ENCODE data around the gene STOM.

STOM gene

DNA sequence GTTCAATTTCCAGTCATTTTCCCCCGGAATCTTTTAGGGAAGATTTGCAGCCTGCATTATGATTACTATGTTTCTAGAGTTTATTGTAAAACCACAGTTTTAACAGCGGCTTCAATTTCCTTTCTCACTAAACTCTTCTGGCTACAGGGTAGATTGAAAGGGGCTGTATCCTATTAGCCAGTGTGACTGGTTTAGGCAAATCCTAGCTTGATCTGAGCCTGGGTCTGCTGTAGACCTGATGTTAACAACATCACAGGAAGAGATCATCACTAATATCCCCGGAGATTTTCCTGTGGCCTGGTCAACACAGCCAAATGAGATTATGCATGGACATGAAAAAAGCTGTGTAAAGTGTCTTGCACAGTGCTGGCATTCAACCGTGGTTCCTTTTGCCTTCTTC lies 33.4 kb downstream of the STOM start:
- TF ChIP-seq, protein P1, sequence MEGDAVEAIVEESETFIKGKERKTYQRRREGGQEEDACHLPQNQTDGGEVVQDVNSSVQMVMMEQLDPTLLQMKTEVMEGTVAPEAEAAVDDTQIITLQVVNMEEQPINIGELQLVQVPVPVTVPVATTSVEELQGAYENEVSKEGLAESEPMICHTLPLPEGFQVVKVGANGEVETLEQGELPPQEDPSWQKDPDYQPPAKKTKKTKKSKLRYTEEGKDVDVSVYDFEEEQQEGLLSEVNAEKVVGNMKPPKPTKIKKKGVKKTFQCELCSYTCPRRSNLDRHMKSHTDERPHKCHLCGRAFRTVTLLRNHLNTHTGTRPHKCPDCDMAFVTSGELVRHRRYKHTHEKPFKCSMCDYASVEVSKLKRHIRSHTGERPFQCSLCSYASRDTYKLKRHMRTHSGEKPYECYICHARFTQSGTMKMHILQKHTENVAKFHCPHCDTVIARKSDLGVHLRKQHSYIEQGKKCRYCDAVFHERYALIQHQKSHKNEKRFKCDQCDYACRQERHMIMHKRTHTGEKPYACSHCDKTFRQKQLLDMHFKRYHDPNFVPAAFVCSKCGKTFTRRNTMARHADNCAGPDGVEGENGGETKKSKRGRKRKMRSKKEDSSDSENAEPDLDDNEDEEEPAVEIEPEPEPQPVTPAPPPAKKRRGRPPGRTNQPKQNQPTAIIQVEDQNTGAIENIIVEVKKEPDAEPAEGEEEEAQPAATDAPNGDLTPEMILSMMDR (IDR thresholded peaks at IDR 0.05; ENCODE audit: insufficient read depth, low read depth, low read length, missing control alignments), result no peak
- H3K4me3 ChIP-seq (ENCODE audit: low read depth, low read length), result no peak overlapping the region
- no peak for DNase-seq (ENCODE audit: low read depth)

DNA sequence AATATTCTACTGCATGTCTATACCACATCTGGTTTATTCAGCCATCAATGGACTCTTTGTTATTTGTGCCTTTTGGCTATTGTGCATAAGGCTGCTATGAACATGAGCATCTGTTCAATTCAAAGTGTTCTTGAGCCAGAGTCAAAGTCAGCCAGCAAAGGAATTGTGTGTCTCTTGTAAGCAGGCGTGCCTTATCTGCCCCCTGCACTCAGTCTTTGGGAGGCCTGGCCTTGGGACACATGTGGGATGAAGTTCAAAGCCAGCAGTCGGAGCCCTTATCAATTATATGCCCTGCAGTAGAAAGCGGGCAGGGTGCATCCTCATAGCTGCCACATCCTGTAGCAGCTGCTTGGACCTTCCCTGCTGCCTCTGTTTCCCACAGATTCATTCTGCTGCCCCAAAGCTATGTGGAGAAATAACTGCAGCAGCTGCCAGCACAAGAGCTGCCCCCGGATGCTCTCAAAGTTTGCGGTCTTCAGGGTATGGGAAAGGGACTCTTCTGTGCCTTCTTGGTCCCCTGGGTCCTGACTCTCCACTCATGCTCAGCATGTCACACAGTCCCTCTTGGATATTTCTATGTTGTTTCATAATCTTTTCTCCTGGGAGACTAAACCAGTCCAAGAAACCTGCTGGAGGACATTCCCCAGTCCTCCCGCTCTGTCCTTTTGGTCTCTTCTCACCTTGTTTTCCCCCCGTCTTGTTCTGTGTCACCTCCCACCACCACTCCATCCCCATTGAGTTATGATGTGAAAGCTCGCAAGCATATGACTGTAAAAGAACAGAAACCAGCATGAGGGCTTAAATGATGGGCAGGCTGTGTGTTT lies 35.9 kb downstream of the STOM start:
- TF ChIP-seq, protein P1 (IDR thresholded peaks at IDR 0.05; ENCODE audit: insufficient read depth, low read depth, low read length, missing control alignments), result no peak
- no peak for DNase-seq (ENCODE audit: low read depth)
- no peak overlapping the region for H3K4me3 ChIP-seq (ENCODE audit: low read depth, low read length)

DNA sequence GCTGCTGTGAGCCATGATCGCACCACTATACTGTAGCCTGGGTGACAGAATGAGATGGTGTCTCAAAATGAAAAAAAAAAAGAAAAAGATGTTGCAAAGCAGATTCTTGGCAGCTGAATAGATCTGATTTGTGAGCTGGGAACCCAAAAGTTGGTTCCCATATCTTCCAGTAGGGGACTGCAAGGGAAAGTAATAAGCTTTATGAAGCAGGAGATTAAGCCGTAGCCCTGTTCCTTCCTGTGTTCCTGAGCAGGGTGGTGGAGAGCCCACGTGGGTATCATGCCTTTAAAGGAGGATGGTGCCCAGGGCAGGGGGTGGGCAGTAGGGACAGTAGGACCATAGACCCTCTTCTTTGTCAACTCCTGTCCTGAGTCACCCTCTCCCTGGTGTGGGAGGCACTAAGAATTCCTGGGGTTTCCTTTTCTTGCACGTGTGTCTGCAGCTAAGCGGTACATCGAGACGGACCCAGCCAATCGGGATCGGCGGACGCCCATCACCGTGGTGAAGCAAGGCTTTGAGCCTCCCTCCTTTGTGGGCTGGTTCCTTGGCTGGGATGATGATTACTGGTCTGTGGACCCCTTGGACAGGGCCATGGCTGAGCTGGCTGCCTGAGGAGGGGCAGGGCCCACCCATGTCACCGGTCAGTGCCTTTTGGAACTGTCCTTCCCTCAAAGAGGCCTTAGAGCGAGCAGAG lies 37.9 kb downstream of the STOM start:
- TF ChIP-seq, protein P1 (IDR thresholded peaks at IDR 0.05; ENCODE audit: insufficient read depth, low read depth, low read length, missing control alignments), result no peak
- no peak for DNase-seq (ENCODE audit: low read depth)
- no peak overlapping the region for H3K4me3 ChIP-seq (ENCODE audit: low read depth, low read length)

DNA sequence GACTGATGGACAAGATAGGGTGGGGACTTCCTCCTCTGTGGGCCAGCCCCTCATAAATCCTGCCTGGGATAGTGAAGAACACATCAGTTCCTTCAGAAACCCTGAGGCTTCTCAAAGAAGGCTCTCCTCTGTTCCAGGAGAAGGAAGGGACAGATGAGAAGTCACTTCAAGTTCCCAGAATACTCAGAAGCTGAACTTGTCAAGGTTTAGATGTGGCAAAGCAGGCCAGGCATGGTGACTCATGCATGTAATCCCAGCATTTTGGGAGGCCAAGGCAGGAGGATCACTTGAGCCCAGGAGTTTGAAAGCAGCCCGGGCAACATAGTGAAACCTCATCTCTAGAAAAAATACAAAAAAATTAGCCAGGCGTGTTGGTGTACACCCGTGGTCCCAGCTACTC lies 38.5 kb downstream of the STOM start:
- TF ChIP-seq, protein P1 (IDR thresholded peaks at IDR 0.05; ENCODE audit: insufficient read depth, low read depth, low read length, missing control alignments), result no peak
- H3K4me3 ChIP-seq (ENCODE audit: low read depth, low read length), result no peak overlapping the region
- no peak for DNase-seq (ENCODE audit: low read depth)

DNA sequence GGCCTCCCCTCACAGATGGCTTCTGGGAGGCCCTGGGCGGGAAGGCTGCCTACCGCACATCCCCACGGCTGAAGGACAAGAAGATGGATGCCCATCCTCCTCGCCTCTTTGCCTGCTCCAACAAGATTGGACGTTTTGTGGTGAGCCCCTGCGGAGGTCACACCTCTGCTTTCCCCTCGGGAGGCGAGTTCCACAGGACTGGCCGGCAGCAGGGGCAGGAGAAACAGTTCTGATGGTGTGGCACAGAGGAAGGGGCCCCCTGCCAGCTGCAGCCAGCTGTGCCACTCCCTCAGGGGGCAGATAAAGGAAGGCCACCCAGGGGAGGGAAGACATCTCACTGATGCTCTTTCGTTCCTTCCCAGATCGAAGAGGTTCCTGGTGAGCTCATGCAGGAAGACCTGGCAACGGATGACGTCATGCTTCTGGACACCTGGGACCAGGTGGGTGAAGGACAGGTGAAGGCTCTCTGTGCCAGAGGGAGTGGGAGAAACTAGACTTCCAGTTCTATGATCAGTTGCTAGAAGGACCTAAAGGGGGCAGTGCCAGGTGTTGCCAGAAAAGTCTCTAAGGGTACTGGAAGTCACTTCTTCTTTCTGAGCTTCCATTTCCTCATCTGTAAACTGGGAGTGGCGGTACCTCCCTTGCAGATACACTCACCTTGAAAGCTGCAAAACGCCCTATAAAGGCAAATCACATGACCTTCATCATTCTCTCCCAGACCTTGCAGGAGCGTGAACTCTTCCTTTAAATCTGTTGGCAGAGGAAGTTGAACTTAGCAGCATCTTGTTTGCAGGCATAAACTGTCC lies 41.0 kb downstream of the STOM start:
- no peak for DNase-seq (ENCODE audit: low read depth)
- TF ChIP-seq, protein P1 (IDR thresholded peaks at IDR 0.05; ENCODE audit: insufficient read depth, low read depth, low read length, missing control alignments), result no peak
- no peak overlapping the region for H3K4me3 ChIP-seq (ENCODE audit: low read depth, low read length)

DNA sequence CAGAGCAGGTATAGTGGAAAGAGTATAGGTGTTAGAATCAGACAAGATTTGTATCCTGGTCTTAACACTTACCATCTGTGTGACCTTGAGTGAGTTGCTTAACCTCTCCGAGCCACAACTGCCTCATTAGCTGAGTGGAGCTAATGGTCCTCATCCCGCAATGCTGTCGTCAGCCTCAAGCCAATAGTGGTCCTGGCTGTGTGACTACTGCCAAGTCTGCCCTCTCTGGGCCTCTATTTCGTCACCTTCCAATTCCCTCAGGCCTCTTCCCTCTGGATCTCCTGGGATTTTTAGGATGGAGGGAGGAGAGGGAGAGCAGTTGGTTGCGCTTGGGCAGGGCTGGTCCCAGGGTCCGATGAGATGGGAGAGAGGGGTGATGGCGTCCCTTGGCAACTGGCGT lies 41.6 kb downstream of the STOM start:
- H3K4me3 ChIP-seq (ENCODE audit: low read depth, low read length), result no peak overlapping the region
- no peak for DNase-seq (ENCODE audit: low read depth)
- TF ChIP-seq, protein P1 (IDR thresholded peaks at IDR 0.05; ENCODE audit: insufficient read depth, low read depth, low read length, missing control alignments), result no peak
